ENCODE measurements around the gene APOF. TPM values are rescaled to one million over a fixed set of nuclear protein-coding genes. Genes with fewer than 3 reads are reported as not detected.
"Not testable (repeated sequence)": the region's sequence is repeated elsewhere in the genome, so short reads cannot be mapped to it uniquely, and the experiment has no call there.

Gene APOF
- total and polyA plus RNA-seq, 10 of the 15 experiments (the other 5 are each of a cell fraction or from before 2014, with no cell fraction given) = 0.04 to 0.19 (median 0.11) TPM; not detected in 5

- Histone ChIP-seq H3K4me2 (ENCODE audit: control insufficient read depth, insufficient read depth) (no peak overlapping the region), H3K4me3 (no peak overlapping the region), H3K27ac (ENCODE audit: control insufficient read depth, insufficient read depth) (no peak overlapping the region), H3K36me3 (ENCODE audit: control insufficient read depth in 2 of 2, insufficient read depth in 2 of 2, low read length in 1 of 2) (peaks cover 0 to under 1% of the 10 kb centered on the region in 2 experiments; a peak in 1 of 4 replicates), H3K9me3 (replicated peaks; ENCODE audit: control insufficient read depth, insufficient read depth, low read length) (no peaks in the 10 kb centered on the region), H3K9ac (ENCODE audit: control insufficient read depth, insufficient read depth, low read length) (no peak overlapping the region), H2AFZ (ENCODE audit: control insufficient read depth, low read depth, low read length) (no peak overlapping the region), H3K4me1 (ENCODE audit: control insufficient read depth, insufficient read depth, low read length) (no peaks in the 10 kb centered on the region), H3K27me3 (replicated peaks in 1 of 2; ENCODE audit: control insufficient read depth in 2 of 2, insufficient read depth in 2 of 2, low read length in 1 of 2) (no peaks in the 10 kb centered on the region), H3K79me2 (ENCODE audit: control insufficient read depth, insufficient read depth, low read length) (no peaks in the 10 kb centered on the region), H4K20me1 (ENCODE audit: control insufficient read depth, insufficient read depth) (no peaks in the 10 kb centered on the region)
- BruUV-seq (replicated peaks) = no TSS peak
- ChIA-PET SMC1A (ENCODE audit: uncharacterized antibody, unreplicated experiment) (interaction anchor here (1.5 kb wide), 1 partner anchor 27 kb away, joined by 3 read pairs; no protein-coding TSS in a partner anchor), RAD21 (ENCODE audit: unreplicated experiment) (no interaction called here), POLR2A (no interaction called here), CTCF (no interaction called here)
- TF ChIP-seq E2F4 (IDR thresholded peaks at IDR 0.05; ENCODE audit: low read depth, low read length) = no peak
- TF ChIP-seq STAT1 (conservative IDR thresholded peaks at IDR 0.05) = no peak
- no peak for TF ChIP-seq SUZ12 (IDR thresholded peaks at IDR 0.05; ENCODE audit: unreplicated experiment)
- WGBS (ENCODE audit: insufficient coverage, insufficient replicate concordance, low lambda C conversion rate, missing lambda C conversion rate) = 68% methylated on average over 5 of the region's 5 CpGs
- in situ Hi-C loops (cut with MboI) = no loop called here
- no peak for ATAC-seq
- no peak for DNase-seq (ENCODE audit: low read depth, low spot score)
- no peak for FAIRE-seq
- intact Hi-C loops (cut with micrococcal nuclease; ENCODE audit: unreplicated experiment) = no loop called here
These were observed 46.3 kb upstream of the APOF start for GRCh38 chr12:56408799-56409417.

- BruUV-seq (replicated peaks); H3K79me2 ChIP-seq (ENCODE audit: control insufficient read depth, insufficient read depth, low read length); ATAC-seq; FAIRE-seq; H3K4me2 ChIP-seq (ENCODE audit: control insufficient read depth, insufficient read depth); SMC1A ChIA-PET (ENCODE audit: uncharacterized antibody, unreplicated experiment); H3K4me1 ChIP-seq (ENCODE audit: control insufficient read depth, insufficient read depth, low read length); H3K27ac ChIP-seq (ENCODE audit: control insufficient read depth, insufficient read depth); RAD21 ChIA-PET (ENCODE audit: unreplicated experiment); H3K27me3 ChIP-seq (replicated peaks in 1 of 2; ENCODE audit: control insufficient read depth in 2 of 2, insufficient read depth in 2 of 2, low read length in 1 of 2); H3K9ac ChIP-seq (ENCODE audit: control insufficient read depth, insufficient read depth, low read length); intact Hi-C loops (cut with micrococcal nuclease; ENCODE audit: unreplicated experiment); DNase-seq (ENCODE audit: low read depth, low spot score); H3K9me3 ChIP-seq (replicated peaks; ENCODE audit: control insufficient read depth, insufficient read depth, low read length); H2AFZ ChIP-seq (ENCODE audit: control insufficient read depth, low read depth, low read length); H3K36me3 ChIP-seq (ENCODE audit: control insufficient read depth in 2 of 2, insufficient read depth in 2 of 2, low read length in 1 of 2); in situ Hi-C loops (cut with MboI); H4K20me1 ChIP-seq (ENCODE audit: control insufficient read depth, insufficient read depth); H3K4me3 ChIP-seq; POLR2A ChIA-PET; CTCF ChIA-PET: not testable (repeated sequence)
- WGBS (ENCODE audit: insufficient coverage, insufficient replicate concordance, low lambda C conversion rate, missing lambda C conversion rate) = 63% methylated on average over 3 of the region's 3 CpGs
These were observed 41.6 kb upstream of the APOF start for GRCh38 chr12:56404227-56404626.

GRCh38 chr12:56401612-56402011 is 39.0 kb upstream of the APOF start:
- H3K36me3 ChIP-seq (ENCODE audit: control insufficient read depth in 2 of 2, insufficient read depth in 2 of 2, low read length in 1 of 2); H3K27me3 ChIP-seq (replicated peaks in 1 of 2; ENCODE audit: control insufficient read depth in 2 of 2, insufficient read depth in 2 of 2, low read length in 1 of 2); H3K27ac ChIP-seq (ENCODE audit: control insufficient read depth, insufficient read depth); DNase-seq (ENCODE audit: low read depth, low spot score); H3K4me2 ChIP-seq (ENCODE audit: control insufficient read depth, insufficient read depth); FAIRE-seq; CTCF ChIA-PET; H2AFZ ChIP-seq (ENCODE audit: control insufficient read depth, low read depth, low read length); H3K4me3 ChIP-seq; ATAC-seq; H4K20me1 ChIP-seq (ENCODE audit: control insufficient read depth, insufficient read depth); H3K79me2 ChIP-seq (ENCODE audit: control insufficient read depth, insufficient read depth, low read length); H3K9ac ChIP-seq (ENCODE audit: control insufficient read depth, insufficient read depth, low read length); intact Hi-C loops (cut with micrococcal nuclease; ENCODE audit: unreplicated experiment); SMC1A ChIA-PET (ENCODE audit: uncharacterized antibody, unreplicated experiment); H3K4me1 ChIP-seq (ENCODE audit: control insufficient read depth, insufficient read depth, low read length); H3K9me3 ChIP-seq (replicated peaks; ENCODE audit: control insufficient read depth, insufficient read depth, low read length); RAD21 ChIA-PET (ENCODE audit: unreplicated experiment); BruUV-seq (replicated peaks); in situ Hi-C loops (cut with MboI): not testable (repeated sequence)
- POLR2A ChIA-PET = interaction anchor here (0.5 kb wide), 1 partner anchor 317 kb away, joined by 3 read pairs; no protein-coding TSS in a partner anchor
